ENCODE results near the gene RASL12. TPM values are rescaled to one million over a fixed set of nuclear protein-coding genes. Genes with fewer than 3 reads are reported as not detected.
"Not testable (repeated sequence)": the region's sequence is repeated elsewhere in the genome, so short reads cannot be mapped to it uniquely, and the experiment has no call there.

The RASL12 gene
- total and polyA plus RNA-seq, 12 donors = 1.3 to 9.2 (median 3.4) TPM

DNA sequence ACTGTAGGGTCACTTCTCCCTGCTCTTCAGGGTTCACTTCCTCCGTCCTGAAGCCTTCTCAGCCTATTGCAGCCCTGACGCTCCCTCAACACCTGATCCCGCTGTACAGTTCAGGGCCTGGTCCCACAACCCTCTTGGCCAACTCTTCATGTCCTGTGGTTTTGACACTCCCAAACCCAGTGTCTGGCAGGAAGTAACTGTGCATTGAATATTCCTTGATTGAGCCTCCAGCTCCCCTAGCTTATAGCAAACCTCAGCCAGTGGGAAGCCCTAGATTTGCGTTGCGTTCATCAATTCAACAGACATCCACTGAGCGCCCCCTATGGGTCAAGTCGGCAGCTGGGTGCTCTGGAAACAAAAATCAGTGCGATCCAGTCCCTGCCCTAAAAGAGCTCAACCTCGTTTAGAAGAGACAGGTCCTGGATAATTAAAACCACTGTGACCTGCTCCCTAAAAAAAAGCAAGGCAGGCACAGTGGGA lies 33.7 kb upstream of the RASL12 start:
- peak; percentile 61 to 86 (median 69) for DNase-seq
- H3K36me3 ChIP-seq (replicated peaks in 1 of 2) = peaks cover 0 to 41% of the 10 kb centered on the region in 2 donors
- WGBS, 4 donors = 31 to 38% (median 35%) methylated on average over 9 of the region's 9 CpGs

GRCh38 chr15:65100442-65100841 lies 32.7 kb upstream of the RASL12 start:
- intact Hi-C loops (cut with DNase I) = loop anchor here in 1 of 2 donors (10.0 kb wide), 1 partner anchor 46 kb away; no protein-coding TSS in a partner anchor

More for the DNA sequence above, 33.7 kb upstream of the RASL12 start:
- Histone ChIP-seq H3K4me1 (replicated peaks in 1 of 2) (no peaks in the 10 kb centered on the region), H3K4me3 (no peak overlapping the region), H3K27me3 (no peaks in the 10 kb centered on the region), H3K27ac (no peak overlapping the region), H3K9me3 (replicated peaks in 1 of 3) (no peaks in the 10 kb centered on the region)
- TF ChIP-seq POLR2A (IDR thresholded peaks at IDR 0.05) (no peak), CTCF (IDR thresholded peaks at IDR 0.05) (peak; percentile 65 to 71 (median 69))
- intact Hi-C loops (cut with DNase I) = loop anchor here in 1 of 2 donors (10.0 kb wide), 1 partner anchor 47 kb away; no protein-coding TSS in a partner anchor

GRCh38 chr15:65099801-65100200 lies 32.0 kb upstream of the RASL12 start:
- H3K36me3 ChIP-seq (replicated peaks in 1 of 2) = peaks cover 0 to 29% of the 10 kb centered on the region in 2 donors
- H3K4me3 ChIP-seq; H3K9me3 ChIP-seq (replicated peaks in 1 of 3); H3K27ac ChIP-seq; H3K27me3 ChIP-seq; H3K4me1 ChIP-seq (replicated peaks in 1 of 2): not testable (repeated sequence)
- intact Hi-C loops (cut with DNase I) = loop anchor here (10.0 kb wide), 2 partner anchors 45 to 55 kb away; partner anchors contain the start of gene SLC51B (in 1 of the 2)
- peak in 2 of 7 donors; percentile 11 to 18 for DNase-seq
- 93 to 95% (median 94%) methylated on average over 9 to 10 of the region's 10 CpGs for WGBS, 4 donors

More at GRCh38 chr15:65100442-65100841, 32.7 kb upstream of the RASL12 start:
- H3K27me3 ChIP-seq = no peaks in the 10 kb centered on the region
- peaks cover 0 to 31% of the 10 kb centered on the region in 2 donors for H3K36me3 ChIP-seq (replicated peaks in 1 of 2)
- no peak overlapping the region for H3K4me3 ChIP-seq
- 60 to 88% (median 82%) methylated on average over 6 to 7 of the region's 7 CpGs for WGBS, 4 donors
- TF ChIP-seq POLR2A (IDR thresholded peaks at IDR 0.05) (no peak), CTCF (IDR thresholded peaks at IDR 0.05) (no peak)
- peak in 2 of 7 donors; percentile 13 to 47 for DNase-seq
- no peaks in the 10 kb centered on the region for H3K9me3 ChIP-seq (replicated peaks in 1 of 3)
- no peak overlapping the region for H3K27ac ChIP-seq
- peaks cover 0 to 2% of the 10 kb centered on the region in 2 donors for H3K4me1 ChIP-seq (replicated peaks in 1 of 2)

GRCh38 chr15:65099336-65099735 lies 31.5 kb upstream of the RASL12 start:
- Histone ChIP-seq H3K4me3 (no peak overlapping the region), H3K27ac (no peak overlapping the region), H3K36me3 (replicated peaks in 1 of 2) (peaks cover 0 to 29% of the 10 kb centered on the region in 2 donors), H3K9me3 (replicated peaks in 1 of 3) (no peaks in the 10 kb centered on the region), H3K27me3 (no peaks in the 10 kb centered on the region), H3K4me1 (replicated peaks in 1 of 2) (peaks cover 0 to 10% of the 10 kb centered on the region in 2 donors)
- intact Hi-C loops (cut with DNase I) = loop anchor here in 1 of 2 donors (10.0 kb wide), 1 partner anchor 55 kb away; the partner anchor contains the start of gene SLC51B
- TF ChIP-seq POLR2A (IDR thresholded peaks at IDR 0.05) (no peak), CTCF (IDR thresholded peaks at IDR 0.05) (no peak)
- peak in 2 of 7 donors; percentile 14 to 36 for DNase-seq
- WGBS, 4 donors = 93 to 96% (median 95%) methylated on average over 3 to 5 of the region's 5 CpGs
